ENCODE measurements around the gene B4GAT1. TPM values are rescaled to one million over a fixed set of nuclear protein-coding genes. Genes with fewer than 3 reads are reported as not detected.

B4GAT1 gene
- total and polyA plus RNA-seq, 7 donors: 4.2 to 43.5 (median 41.4) TPM

- Histone ChIP-seq H3K9me3 (no peaks in the 10 kb centered on the region), H3K4me3 (no peak overlapping the region), H3K4me1 (no peaks in the 10 kb centered on the region), H3K27me3 (no peaks in the 10 kb centered on the region), H3K27ac (no peak overlapping the region), H3K36me3 (no peaks in the 10 kb centered on the region)
- no peak for TF ChIP-seq CTCF (IDR thresholded peaks at IDR 0.05)
- TF ChIP-seq EP300 (IDR thresholded peaks at IDR 0.05): no peak
- WGBS, 2 donors: 91% methylated on average over 12 of the region's 12 CpGs
- intact Hi-C loops (cut with DNase I): no loop called here
- DNase-seq: no peak
Observed at GRCh38 chr11:66302656-66303055, 44.8 kb downstream of the B4GAT1 start.

GRCh38 chr11:66299186-66299585 is 48.2 kb downstream of the B4GAT1 start:
- H3K4me1 ChIP-seq: no peaks in the 10 kb centered on the region
- TF ChIP-seq POLR2AphosphoS5 (IDR thresholded peaks at IDR 0.05) (no peak), POLR2A (IDR thresholded peaks at IDR 0.05) (no peak), EP300 (IDR thresholded peaks at IDR 0.05) (no peak), CTCF (IDR thresholded peaks at IDR 0.05) (no peak)
- 67 to 81% methylated on average over 3 of the region's 3 CpGs for WGBS, 2 donors
- H3K36me3 ChIP-seq: no peaks in the 10 kb centered on the region
- intact Hi-C loops (cut with DNase I): no loop called here
- H3K4me3 ChIP-seq: no peak overlapping the region
- H3K9me3 ChIP-seq: no peaks in the 10 kb centered on the region
- H3K27ac ChIP-seq: no peak overlapping the region
- H3K27me3 ChIP-seq: peaks cover 0 to 21% (median 17%) of the 10 kb centered on the region in 3 donors
- DNase-seq: no peak

- no peak for TF ChIP-seq CTCF (IDR thresholded peaks at IDR 0.05)
- no peak for TF ChIP-seq EP300 (IDR thresholded peaks at IDR 0.05)
- TF ChIP-seq POLR2A (IDR thresholded peaks at IDR 0.05): no peak
- TF ChIP-seq POLR2AphosphoS5 (IDR thresholded peaks at IDR 0.05): no peak
- no peaks in the 10 kb centered on the region for H3K9me3 ChIP-seq
- H3K4me1 ChIP-seq: no peaks in the 10 kb centered on the region
- intact Hi-C loops (cut with DNase I): no loop called here
- H3K27me3 ChIP-seq: peaks cover 13 to 37% (median 33%) of the 10 kb centered on the region in 3 donors
- DNase-seq: no peak
- no peak overlapping the region for H3K27ac ChIP-seq
- 62 to 69% methylated on average over 8 of the region's 8 CpGs for WGBS, 2 donors
- no peaks in the 10 kb centered on the region for H3K36me3 ChIP-seq
- H3K4me3 ChIP-seq: no peak overlapping the region
Observed at GRCh38 chr11:66297610-66298009, 49.8 kb downstream of the B4GAT1 start.

Small RNAs within 50 kb of the gene (small RNA-seq; reads per million reads assigned to genes)
- 0 reads per million in 3 donors for gene RF00017
- 0 to 0.22 (median 0) reads per million in 3 donors for gene RNU1-84P

Other genes with a start within 250 kb of the B4GAT1 start
- gene KLC2, start 89.9 kb downstream of the B4GAT1 start, total RNA-seq: 10 to 100 TPM; 16.1 to 29.9 (median 24.1) TPM
- 10 to 100 TPM in 1 of 3 donors, 1 to 10 TPM in 2; 5.4 to 20.5 (median 6.5) TPM for gene KLC2, start 89.9 kb downstream of the B4GAT1 start, polyA plus RNA-seq
- 10 to 100 TPM; 65.4 to 93.7 (median 77.3) TPM for gene RAB1B, start 79.0 kb downstream of the B4GAT1 start, total RNA-seq
- gene RAB1B, start 79.0 kb downstream of the B4GAT1 start, polyA plus RNA-seq: 100 to 1,000 TPM; 196 to 286 (median 243) TPM
- 1 to 10 TPM in 1 of 4 donors, not detected in 3; 1.7 TPM for gene CNIH2, start 69.5 kb downstream of the B4GAT1 start, total RNA-seq
- under 1 TPM in 1 of 3 donors, not detected in 2; 0.63 TPM for gene CNIH2, start 69.5 kb downstream of the B4GAT1 start, polyA plus RNA-seq
- 10 to 100 TPM; 43.5 to 72.4 (median 61.9) TPM for gene YIF1A, start 58.5 kb downstream of the B4GAT1 start, total RNA-seq
- gene YIF1A, start 58.5 kb downstream of the B4GAT1 start, polyA plus RNA-seq: 100 to 1,000 TPM in 1 of 3 donors, 10 to 100 TPM in 2; 30.3 to 104 (median 45.0) TPM
- under 1 TPM in 2 of 4 donors, not detected in 2; 0.27 to 0.36 TPM for gene TMEM151A, start 55.7 kb downstream of the B4GAT1 start, total RNA-seq
- gene TMEM151A, start 55.7 kb downstream of the B4GAT1 start, polyA plus RNA-seq: under 1 TPM in 1 of 3 donors, not detected in 2; 0.36 TPM
- gene CD248, start 30.6 kb downstream of the B4GAT1 start, total RNA-seq: 10 to 100 TPM in 2 of 4 donors, 1 to 10 TPM in 2; 5.8 to 26.3 (median 13.0) TPM
- gene CD248, start 30.6 kb downstream of the B4GAT1 start, polyA plus RNA-seq: 10 to 100 TPM in 1 of 3 donors, 1 to 10 TPM in 2; 1.2 to 13.7 (median 3.0) TPM
- gene RIN1, start 11.2 kb downstream of the B4GAT1 start, total RNA-seq: 1 to 10 TPM in 3 of 4 donors, under 1 TPM in 1; 0.68 to 6.1 (median 2.4) TPM
- 10 to 100 TPM in 1 of 3 donors, 1 to 10 TPM in 2; 2.4 to 10.2 (median 3.2) TPM for gene RIN1, start 11.2 kb downstream of the B4GAT1 start, polyA plus RNA-seq
- 10 to 100 TPM; 20.2 to 36.2 (median 24.9) TPM for gene BRMS1, start 2.5 kb downstream of the B4GAT1 start, total RNA-seq
- gene BRMS1, start 2.5 kb downstream of the B4GAT1 start, polyA plus RNA-seq: 10 to 100 TPM; 65.4 to 81.8 (median 72.1) TPM
- gene SLC29A2, start 24.1 kb upstream of the B4GAT1 start, total RNA-seq: under 1 TPM; 0.41 to 0.99 (median 0.63) TPM
- gene SLC29A2, start 24.1 kb upstream of the B4GAT1 start, polyA plus RNA-seq: 10 to 100 TPM in 1 of 3 donors, 1 to 10 TPM in 2; 2.4 to 28.0 (median 2.5) TPM
- gene NPAS4, start 73.4 kb upstream of the B4GAT1 start, total RNA-seq: 1 to 10 TPM in 1 of 4 donors, under 1 TPM in 3; 0.49 to 2.5 (median 0.83) TPM
- under 1 TPM in 1 of 3 donors, not detected in 2; 0.19 TPM for gene NPAS4, start 73.4 kb upstream of the B4GAT1 start, polyA plus RNA-seq
- gene MRPL11, start 91.2 kb upstream of the B4GAT1 start, total RNA-seq: 10 to 100 TPM; 54.2 to 77.8 (median 61.3) TPM
- 100 to 1,000 TPM in 1 of 3 donors, 10 to 100 TPM in 2; 60.6 to 110 (median 70.3) TPM for gene MRPL11, start 91.2 kb upstream of the B4GAT1 start, polyA plus RNA-seq
- gene PELI3, start 119.3 kb upstream of the B4GAT1 start, total RNA-seq: 10 to 100 TPM; 16.9 to 26.4 (median 23.0) TPM
- 1 to 10 TPM; 5.0 to 6.0 (median 5.3) TPM for gene PELI3, start 119.3 kb upstream of the B4GAT1 start, polyA plus RNA-seq
- 10 to 100 TPM in 1 of 4 donors, 1 to 10 TPM in 3; 5.1 to 15.5 (median 9.4) TPM for gene DPP3, start 132.8 kb upstream of the B4GAT1 start, total RNA-seq
- 10 to 100 TPM; 33.0 to 86.5 (median 66.6) TPM for gene DPP3, start 132.8 kb upstream of the B4GAT1 start, polyA plus RNA-seq
- 10 to 100 TPM; 50.2 to 91.4 (median 57.8) TPM for gene BBS1, start 163.0 kb upstream of the B4GAT1 start, total RNA-seq
- 10 to 100 TPM in 1 of 3 donors, 1 to 10 TPM in 2; 7.8 to 19.0 (median 9.0) TPM for gene BBS1, start 163.0 kb upstream of the B4GAT1 start, polyA plus RNA-seq
- 10 to 100 TPM in 1 of 4 donors, 1 to 10 TPM in 3; 6.8 to 12.2 (median 7.4) TPM for gene ZDHHC24, start 198.4 kb upstream of the B4GAT1 start, total RNA-seq
- 1 to 10 TPM; 1.8 to 8.7 (median 1.8) TPM for gene ZDHHC24, start 198.4 kb upstream of the B4GAT1 start, polyA plus RNA-seq
- under 1 TPM in 1 of 4 donors, not detected in 3; under 0.01 TPM for gene ACTN3, start 199.3 kb upstream of the B4GAT1 start, total RNA-seq
- gene ACTN3, start 199.3 kb upstream of the B4GAT1 start, polyA plus RNA-seq: not detected
- 100 to 1,000 TPM; 121 to 170 (median 139) TPM for gene CTSF, start 221.0 kb upstream of the B4GAT1 start, total RNA-seq
- gene CTSF, start 221.0 kb upstream of the B4GAT1 start, polyA plus RNA-seq: 10 to 100 TPM in 2 of 3 donors, 1 to 10 TPM in 1; 3.5 to 16.5 (median 12.6) TPM
- gene CCDC87, start 245.4 kb upstream of the B4GAT1 start, total RNA-seq: under 1 TPM in 3 of 4 donors, not detected in 1; 0.14 to 0.71 (median 0.16) TPM
- under 1 TPM in 1 of 3 donors, not detected in 2; 0.28 TPM for gene CCDC87, start 245.4 kb upstream of the B4GAT1 start, polyA plus RNA-seq
- gene CCS, start 245.6 kb upstream of the B4GAT1 start, total RNA-seq: 10 to 100 TPM; 26.0 to 43.1 (median 40.5) TPM
- 10 to 100 TPM; 33.0 to 48.8 (median 44.6) TPM for gene CCS, start 245.6 kb upstream of the B4GAT1 start, polyA plus RNA-seq